GM21423 (cell line): ENCODE measurements around the gene ASCC1.

Experiments used
- ATAC-seq: cut with Tn5 transposase; IDR thresholded peaks from one replicate; pipeline ENCODE4 v1.9.1; 2021; ENCODE audit warnings: mild to moderate bottlenecking, moderate library complexity; ENCODE audit not compliant: unreplicated experiment

The ASCC1 gene

DNA sequence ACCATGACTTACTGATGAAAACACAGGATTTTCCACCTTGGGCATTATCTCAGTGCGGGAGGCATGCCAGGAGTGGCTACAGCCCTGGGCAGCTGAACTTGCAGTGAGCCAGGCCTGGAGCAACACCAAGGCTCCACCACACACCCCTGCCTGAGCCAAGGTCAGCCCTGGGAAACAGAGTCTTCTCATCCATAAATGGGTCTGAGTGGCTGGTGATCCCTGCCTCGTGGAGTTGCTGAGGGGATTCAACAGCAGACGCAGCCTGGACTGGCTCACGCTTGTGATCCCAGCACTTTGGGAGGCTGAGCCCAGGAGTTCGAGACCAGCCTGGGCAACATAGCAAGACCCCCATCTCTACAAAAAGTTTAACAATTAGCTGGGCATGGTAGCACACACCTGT is 160.0 kb downstream of the ASCC1 start:
- no peak for ATAC-seq

- ATAC-seq = no peak
Measured at GRCh38 chr10:72053690-72054089, 162.4 kb downstream of the ASCC1 start.

DNA sequence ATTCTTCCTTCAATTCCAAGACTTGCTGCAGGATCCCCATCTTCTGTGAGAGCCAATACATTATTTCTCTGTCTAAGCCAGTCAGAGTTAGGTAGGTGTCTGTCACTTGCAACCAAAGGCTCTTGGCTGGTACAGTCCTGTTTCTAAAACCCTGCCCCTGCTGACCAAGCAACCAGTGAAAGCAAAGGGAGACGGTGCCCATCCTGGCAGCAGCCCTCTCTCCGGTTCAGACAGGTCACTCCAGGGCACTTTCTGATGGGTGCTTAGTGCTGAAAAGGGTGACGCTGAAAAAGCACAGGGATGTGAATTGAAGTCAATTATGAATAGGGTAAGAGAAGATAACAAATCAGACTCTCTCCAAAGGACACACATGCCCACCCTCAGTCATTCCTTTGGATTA is 165.2 kb downstream of the ASCC1 start:
- ATAC-seq = no peak

DNA sequence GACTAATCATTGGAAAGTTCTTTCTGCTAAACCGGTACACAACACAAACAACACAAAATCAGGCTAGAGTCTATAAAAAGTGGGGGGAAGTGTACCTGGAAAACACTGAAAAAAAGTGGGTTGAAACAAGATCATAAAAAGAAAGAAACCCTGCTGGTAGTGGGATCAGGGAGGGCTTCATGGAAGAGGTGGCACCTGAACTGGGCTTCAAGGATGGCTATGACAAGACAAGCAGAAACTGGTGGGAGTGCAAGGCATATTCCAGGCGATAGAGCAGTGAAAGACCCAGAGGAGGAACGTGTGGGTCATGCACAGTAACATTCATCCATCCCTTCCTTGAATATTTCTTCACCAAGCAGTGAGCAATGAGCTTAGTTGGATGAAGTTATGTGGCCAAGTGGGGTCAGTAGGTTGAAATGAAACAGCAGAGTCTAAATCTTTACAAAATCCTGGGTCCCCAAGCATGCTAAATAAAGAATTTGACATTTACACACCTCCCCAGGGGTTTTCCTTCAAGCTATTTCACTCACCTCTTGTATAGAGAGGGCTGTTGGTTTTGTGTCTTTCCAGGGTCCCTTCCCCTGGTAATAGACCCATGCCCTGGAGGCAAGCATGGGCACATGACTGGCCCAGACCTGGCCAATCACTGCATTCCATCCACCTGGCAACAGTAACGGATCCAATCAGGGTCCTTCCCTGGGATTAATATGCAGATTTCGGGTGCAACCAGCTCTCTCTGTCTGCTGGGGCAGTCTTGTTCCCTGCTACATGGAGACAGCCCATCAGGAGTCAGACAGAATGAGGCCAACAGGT is 165.9 kb downstream of the ASCC1 start:
- no peak for ATAC-seq

- ATAC-seq = no peak
Measured at GRCh38 chr10:72049472-72049871, 166.6 kb downstream of the ASCC1 start.

DNA sequence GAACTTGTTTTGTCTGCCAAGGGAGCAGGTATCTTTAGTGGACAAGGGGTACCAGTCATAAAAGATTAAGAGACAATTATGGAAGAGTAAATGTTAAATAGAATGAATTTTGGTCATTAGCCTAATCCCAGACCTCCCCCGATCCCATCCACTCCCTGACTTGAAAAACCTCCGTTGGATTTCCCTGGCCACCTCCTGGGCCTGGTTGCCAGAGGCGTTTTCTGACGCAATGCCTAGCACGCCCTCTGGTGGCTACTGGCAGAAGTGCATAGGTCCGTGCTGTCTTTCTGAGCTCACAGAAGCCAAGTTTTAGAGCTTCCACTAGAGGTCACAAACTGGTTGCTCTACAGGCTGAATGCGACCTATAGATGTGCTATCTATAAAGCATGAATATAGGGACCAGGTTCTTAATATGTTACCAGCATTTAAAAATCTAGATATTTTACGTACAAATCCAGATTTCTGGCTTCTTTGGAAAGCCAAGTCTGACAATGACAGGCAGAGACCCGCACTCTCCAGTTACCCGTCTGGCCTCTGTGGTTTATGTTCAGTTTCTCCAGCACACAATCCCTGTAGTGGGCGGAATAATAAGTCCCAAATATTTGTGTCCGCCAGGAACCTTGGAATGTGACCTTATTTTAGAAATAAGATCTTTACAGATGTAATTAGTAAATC is 167.5 kb downstream of the ASCC1 start:
- ATAC-seq = peak; percentile 90
